Endothelial cell of umbilical vein (primary cell): ENCODE measurements around the gene BRICD5. TPM values are rescaled to one million over a fixed set of nuclear protein-coding genes. Genes with fewer than 3 reads are reported as not detected.
A peak's percentile ranks its signal among the peaks of the same experiment; 100 is the strongest.

ENCODE experiments used
- BruUV-seq: library from RNA; stranded (reverse); fragments of 400-500 nt; replicated peaks from 2 replicates; lab custom pipeline; 2021; lab: Mats Ljungman, UMichigan
- CTCF ChIA-PET: fragments of 300-600, 350-600 bp; sonication (Branson Sonifier 250); formaldehyde crosslinking; loops from one replicate; lab custom pipeline; 2021; ENCODE audit warnings: antibody characterized with exemption, inconsistent platforms; lab: Charles Lee
- POLR2A ChIA-PET: fragments of 300-600, 350-600 bp; sonication (Branson Sonifier 250); formaldehyde crosslinking; loops from one replicate; lab custom pipeline; 2021; ENCODE audit warnings: antibody characterized with exemption, inconsistent platforms; lab: Charles Lee
- DNase-seq: peaks from one replicate; pipeline ENCODE4 v3.0.0-alpha.2; 2011; ENCODE audit warnings: low read depth, low spot score
- FAIRE-seq: peaks from 2 replicates; lab custom pipeline; 2011; peaks lifted over from hg19 to GRCh38; lab: Jason Lieb, UNC
- H2AFZ ChIP-seq: 2 replicates; pipeline ENCODE4 v1.6.0; 2012; ENCODE audit warnings: low read depth, low read length, control low read depth, inconsistent platforms
- H3K27ac ChIP-seq: 2 replicates; pipeline ENCODE4 v1.5.1; 2011; ENCODE audit warnings: low read depth, mild to moderate bottlenecking, control low read depth, low read length, moderate library complexity; ENCODE audit not compliant: insufficient read depth
- H3K27me3 ChIP-seq, 2 experiments: 2 replicates each; pipeline versions ENCODE4 v1.6.0 to v1.6.1; 2011; ENCODE audit warnings: low read length in 2 of 2, mixed read lengths in 1 of 2; ENCODE audit not compliant: control insufficient read depth in 2 of 2, insufficient read depth in 2 of 2
- H3K36me3 ChIP-seq, 2 experiments: 2 replicates in 1 of 2; 3 replicates in 1 of 2; pipeline ENCODE4 v1.5.1; 2011; ENCODE audit warnings: low read length in 2 of 2, mild to moderate bottlenecking in 1 of 2, moderate library complexity in 1 of 2; ENCODE audit not compliant: control insufficient read depth in 2 of 2, insufficient read depth in 2 of 2; ENCODE audit errors: extremely low read depth in 1 of 2
- H3K4me1 ChIP-seq: 3 replicates; pipeline ENCODE4 v1.5.1; 2011; ENCODE audit warnings: mild to moderate bottlenecking, low read length; ENCODE audit not compliant: control insufficient read depth, insufficient read depth; ENCODE audit errors: extremely low read depth
- H3K4me2 ChIP-seq: 2 replicates; pipeline ENCODE4 v1.6.1; 2011; ENCODE audit warnings: low read length, control low read depth, mixed read lengths; ENCODE audit not compliant: insufficient read depth
- H3K4me3 ChIP-seq, 3 experiments: fragments of 200-600 bp in 1 of 3; sonication (generic), shearing (Covaris generic) in 1 of 3; replicated peaks in 1 of 3; 2 replicates each; pipeline ENCODE4 v1.5.1; 2011 to 2016; ENCODE audit warnings: control low read depth in 3 of 3, low read length in 3 of 3, mild to moderate bottlenecking in 2 of 3, inconsistent platforms in 1 of 3, low read depth in 1 of 3, moderate library complexity in 1 of 3; ENCODE audit not compliant: insufficient read depth in 1 of 3
- H3K79me2 ChIP-seq: 2 replicates; pipeline ENCODE4 v1.6.0; 2012; ENCODE audit warnings: low read length, inconsistent platforms; ENCODE audit not compliant: control insufficient read depth, insufficient read depth
- H3K9ac ChIP-seq: replicated peaks from 2 replicates; pipeline ENCODE3; 2011; ENCODE audit warnings: low read length, control low read depth; ENCODE audit not compliant: insufficient read depth; ENCODE audit errors: extremely low read depth
- H3K9me1 ChIP-seq: replicated peaks from 3 replicates; pipeline ENCODE4 v1.6.0; 2011; ENCODE audit warnings: mild to moderate bottlenecking, low read length; ENCODE audit not compliant: control insufficient read depth, insufficient read depth; ENCODE audit errors: extremely low read depth
- H3K9me3 ChIP-seq: replicated peaks from 2 replicates; pipeline ENCODE4 v1.5.1; 2012; ENCODE audit warnings: low read length, inconsistent platforms; ENCODE audit not compliant: control insufficient read depth, insufficient read depth
- H4K20me1 ChIP-seq: replicated peaks from 2 replicates; pipeline ENCODE3; 2011; ENCODE audit warnings: mild to moderate bottlenecking, low read length; ENCODE audit not compliant: control insufficient read depth, insufficient read depth; ENCODE audit errors: extremely low read depth
- EZH2 ChIP-seq: IDR thresholded peaks from 2 replicates; pipeline ENCODE4 v1.6.1; 2012; ENCODE audit warnings: borderline replicate concordance, low read depth, mild to moderate bottlenecking, moderate library complexity, low read length, inconsistent platforms; ENCODE audit not compliant: severe bottlenecking
- GATA2 ChIP-seq: IDR thresholded peaks from 2 replicates; pipeline ENCODE4 v1.7.0; 2011; ENCODE audit warnings: low read depth, mild to moderate bottlenecking, moderate library complexity, mixed read lengths, low read length; ENCODE audit not compliant: insufficient read length, insufficient read depth
- POLR2A ChIP-seq: IDR thresholded peaks from 2 replicates; pipeline ENCODE4 v1.6.1; 2012; ENCODE audit warnings: low read depth, mild to moderate bottlenecking, control low read depth, low read length
- POLR2AphosphoS5 ChIP-seq: IDR thresholded peaks from 2 replicates; pipeline ENCODE4 v1.6.1; 2012; ENCODE audit warnings: low read depth, mild to moderate bottlenecking, control low read depth, low read length, moderate library complexity; ENCODE audit not compliant: insufficient read depth
- dilution Hi-C: fragments of 300-500 bp; cut with MboI; formaldehyde crosslinking; loops from one replicate; pipeline ENCODE4 v1.15.0; 2019; ENCODE audit warnings: low sequenced_read_pairs; ENCODE audit not compliant: extremely low pct_ligation_motif_present
- intact Hi-C: fragments of 100-400 bp; cut with micrococcal nuclease; formaldehyde crosslinking; loops from one replicate; pipeline ENCODE4 v1.10.0; 2022
- polyA plus RNA-seq, 4 experiments: library from polyadenylated mRNA; depleted of rRNA in 3 of 4; stranded (reverse) in 3 of 4; unstranded in 1 of 4; fragments of >200 nt; gene quantifications; 2 replicates each; pipeline versions ENCODE4 v1.2.1 to v1.2.3, GENCODE V29; 2011 to 2012; ENCODE audit warnings: missing spikeins in 1 of 4
- total RNA-seq: library from RNA; stranded (reverse); gene quantifications from 2 replicates; pipeline ENCODE4 v1.2.3, GENCODE V29; 2021
- TF ChIP-seq, protein P1 (sequence below), 2 donors: IDR thresholded peaks; 1 replicate in 1 of 2; 2 replicates in 1 of 2; pipeline ENCODE4 v1.5.1; 2011; ENCODE audit warnings: low read length in 2 of 2, mild to moderate bottlenecking in 2 of 2, moderate library complexity in 2 of 2, control low read depth in 1 of 2, inconsistent platforms in 1 of 2, low read depth in 1 of 2; ENCODE audit not compliant: insufficient read depth in 1 of 2; ENCODE audit errors: extremely low read depth in 1 of 2

BRICD5 gene
- total and polyA plus RNA-seq, 2 donors (not counting 3 experiments of a cell fraction or from before 2014, with no cell fraction given), result 5.6 to 8.4 TPM

DNA sequence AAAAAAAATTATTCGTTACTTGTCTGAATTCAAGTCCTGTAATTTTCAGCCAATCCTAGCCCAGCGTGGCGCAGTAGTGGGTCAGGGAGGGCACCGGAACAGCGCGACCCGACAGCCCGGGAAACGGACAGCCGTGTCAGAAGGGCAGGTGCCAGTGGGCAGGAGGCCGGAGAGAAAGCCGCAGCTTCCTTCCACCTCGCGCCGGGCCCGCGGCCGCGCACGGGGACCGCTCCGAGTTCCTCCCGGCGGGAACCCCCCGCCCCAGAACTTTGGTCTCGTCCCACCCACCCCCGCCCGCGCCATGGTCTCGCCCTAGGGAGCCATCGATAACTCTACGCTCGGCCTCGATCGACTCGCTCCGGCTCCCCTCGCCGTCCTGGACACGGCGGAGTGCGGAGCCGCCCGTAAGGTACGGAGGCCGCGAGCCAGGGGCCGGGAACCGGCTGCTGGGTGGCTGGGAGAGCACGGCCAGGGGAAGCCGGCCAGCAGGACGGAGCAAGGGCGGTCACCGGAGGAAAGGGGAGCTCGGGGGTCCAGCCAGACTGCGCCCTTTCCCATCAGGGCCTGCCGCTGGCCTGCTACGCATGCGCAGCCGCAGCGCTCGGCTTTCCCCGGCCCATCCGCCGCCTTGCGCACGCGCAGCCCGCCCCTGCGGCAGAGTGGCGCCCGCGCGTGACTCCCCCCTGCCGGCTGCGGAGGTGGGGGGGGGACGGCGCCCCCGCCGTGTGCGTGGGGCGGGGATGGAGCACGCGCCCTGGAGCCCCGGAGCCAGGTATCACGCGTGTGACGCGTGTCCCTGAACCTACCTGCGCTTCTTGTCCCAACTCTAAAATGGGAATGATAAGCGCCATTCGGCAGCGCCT is 5.3 kb downstream of the BRICD5 start, which contains the start of gene MLST8:
Gene MLST8 (plus strand): TSS at position 351 of the 863 bp plus-strand sequence. CDS start 632 bp downstream, outside the sequence.
- Histone ChIP-seq H3K4me3 (peak within 1 kb of the TSS; percentile 58 to 91 (median 73)), H3K9ac (peak within 1 kb of the TSS; percentile 88), H3K27me3 (peaks cover under 1 to 2% of the 10 kb centered on the region in 2 experiments), H3K36me3 (peaks cover 0 to 22% of the 10 kb centered on the region in 2 experiments), H2AFZ (peak within 1 kb of the TSS; percentile 90), H3K79me2 (peaks cover 7% of the 10 kb centered on the region), H3K9me3 (no peaks in the 10 kb centered on the region), H3K9me1 (no peaks in the 10 kb centered on the region), H4K20me1 (no peaks in the 10 kb centered on the region), H3K4me2 (peak within 1 kb of the TSS; percentile 72), H3K4me1 (peaks cover 10% of the 10 kb centered on the region), H3K27ac (peak within 1 kb of the TSS; percentile 76)
- TF ChIP-seq EZH2 (no peak), POLR2AphosphoS5 (peak; percentile 98), POLR2A (peak; percentile 89), GATA2 (no peak)
- TF ChIP-seq, protein P1, sequence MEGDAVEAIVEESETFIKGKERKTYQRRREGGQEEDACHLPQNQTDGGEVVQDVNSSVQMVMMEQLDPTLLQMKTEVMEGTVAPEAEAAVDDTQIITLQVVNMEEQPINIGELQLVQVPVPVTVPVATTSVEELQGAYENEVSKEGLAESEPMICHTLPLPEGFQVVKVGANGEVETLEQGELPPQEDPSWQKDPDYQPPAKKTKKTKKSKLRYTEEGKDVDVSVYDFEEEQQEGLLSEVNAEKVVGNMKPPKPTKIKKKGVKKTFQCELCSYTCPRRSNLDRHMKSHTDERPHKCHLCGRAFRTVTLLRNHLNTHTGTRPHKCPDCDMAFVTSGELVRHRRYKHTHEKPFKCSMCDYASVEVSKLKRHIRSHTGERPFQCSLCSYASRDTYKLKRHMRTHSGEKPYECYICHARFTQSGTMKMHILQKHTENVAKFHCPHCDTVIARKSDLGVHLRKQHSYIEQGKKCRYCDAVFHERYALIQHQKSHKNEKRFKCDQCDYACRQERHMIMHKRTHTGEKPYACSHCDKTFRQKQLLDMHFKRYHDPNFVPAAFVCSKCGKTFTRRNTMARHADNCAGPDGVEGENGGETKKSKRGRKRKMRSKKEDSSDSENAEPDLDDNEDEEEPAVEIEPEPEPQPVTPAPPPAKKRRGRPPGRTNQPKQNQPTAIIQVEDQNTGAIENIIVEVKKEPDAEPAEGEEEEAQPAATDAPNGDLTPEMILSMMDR (IDR thresholded peaks at IDR 0.05; ENCODE audit: extremely low read depth in 1 of 2, insufficient read depth in 1 of 2, low read depth in 1 of 2, low read length in 2 of 2), result peak in 1 of 2 donors; percentile 25
- dilution Hi-C loops (no loop called here), intact Hi-C loops (loop anchor here (1.0 kb wide), 3 partner anchors 10 to 50 kb away; partner anchors contain the start of genes E4F1 and TRAF7)
- no TSS peak for BruUV-seq
- CTCF ChIA-PET, result interaction anchor here (0.9 to 1.0 kb wide), 2 partner anchors 9 to 49 kb away, joined by 3 to 5 read pairs; partner anchors contain the start of gene PGP
- POLR2A ChIA-PET, result interaction anchor here (1.3 kb wide), 1 partner anchor 50 kb away, joined by 5 read pairs; the partner anchor contains the start of gene TRAF7
- DNase-seq, result peak; percentile 87
- FAIRE-seq, result peak; percentile 85
